K562 treated with DMSO at 1 percent for 4 hours (cell line): ENCODE measurements around the gene FETUB. TPM values are rescaled to one million over a fixed set of nuclear protein-coding genes. Genes with fewer than 3 reads are reported as not detected.

Experiments used
- total RNA-seq: library from RNA; unstranded; fragments of 300-600 nt; gene quantifications from 2 replicates; pipeline ENCODE4 v1.2.3, GENCODE V29; 2022; ENCODE audit not compliant: insufficient read depth

The FETUB gene
- not detected in 2 replicates for total RNA-seq

GRCh38 chr3:186639778-186640472, at the start of gene FETUB:
FETUB (plus strand) TSS chr3:186640399; CDS start chr3:186640461, 62 bp downstream.

GRCh38 chr3:186612721-186613636, 27.2 kb upstream of the FETUB start, which contains the start of gene AHSG:
AHSG (plus strand) TSS chr3:186613060; CDS start chr3:186613142, 82 bp downstream.

GRCh38 chr3:186665625-186666188, 25.5 kb downstream of the FETUB start, which contains the start of gene HRG:
HRG (plus strand) TSS chr3:186666014; CDS start chr3:186666032, 18 bp downstream.

Other genes starting within 250 kb of the FETUB start
- gene CRYGS, start 96.0 kb upstream of the FETUB start, total RNA-seq = 1.5 and 3.0 TPM in 2 replicates
- 6.0 and 11.2 TPM in 2 replicates for gene TBCCD1, start 73.1 kb upstream of the FETUB start, total RNA-seq
- gene DNAJB11, start 69.7 kb upstream of the FETUB start, total RNA-seq = 70.7 and 71.2 TPM in 2 replicates
- gene AHSG, start 27.3 kb upstream of the FETUB start, total RNA-seq = not detected in 2 replicates
- gene HRG, start 25.6 kb downstream of the FETUB start, total RNA-seq = not detected in 2 replicates
- not detected in 2 replicates for gene KNG1, start 77.0 kb downstream of the FETUB start, total RNA-seq
- 120 and 173 TPM in 2 replicates for gene EIF4A2, start 143.2 kb downstream of the FETUB start, total RNA-seq
- 102 and 121 TPM in 2 replicates for gene RFC4, start 166.1 kb downstream of the FETUB start, total RNA-seq
- gene ADIPOQ, start 202.3 kb downstream of the FETUB start, total RNA-seq = not detected in 2 replicates